Effector memory CD4-positive, alpha-beta T cell (primary cell): ENCODE results near the gene ISX.
"Not testable (repeated sequence)": the region's sequence is repeated elsewhere in the genome, so short reads cannot be mapped to it uniquely, and the experiment has no call there.

Experiments
- DNase-seq, 3 donors: peaks; one replicate each; pipeline ENCODE4 v3.0.0-alpha.2; 2020
- H3K27ac ChIP-seq: 2 replicates; pipeline ENCODE4 v1.7.0; 2013; ENCODE audit warnings: mild to moderate bottlenecking, low read length, moderate library complexity; ENCODE audit not compliant: insufficient read depth, poor library complexity, severe bottlenecking
- H3K27me3 ChIP-seq: replicated peaks from 2 replicates; pipeline ENCODE4 v1.7.0; 2013; ENCODE audit warnings: mild to moderate bottlenecking, low read length; ENCODE audit not compliant: insufficient read depth, control insufficient read depth, poor library complexity, severe bottlenecking
- H3K36me3 ChIP-seq: 2 replicates; pipeline ENCODE4 v1.7.0; 2013; ENCODE audit warnings: mild to moderate bottlenecking, low read length, moderate library complexity; ENCODE audit not compliant: control insufficient read depth, insufficient read depth
- H3K4me1 ChIP-seq: 2 replicates; pipeline ENCODE4 v1.7.0; 2013; ENCODE audit warnings: low read length, mild to moderate bottlenecking; ENCODE audit not compliant: control insufficient read depth, insufficient read depth, poor library complexity, severe bottlenecking
- H3K4me3 ChIP-seq: 2 replicates; pipeline ENCODE4 v1.7.0; 2013; ENCODE audit warnings: low read length, low read depth, mild to moderate bottlenecking; ENCODE audit not compliant: insufficient read depth, poor library complexity, severe bottlenecking
- H3K9me3 ChIP-seq: 2 replicates; pipeline ENCODE4 v1.7.0; 2013; ENCODE audit warnings: mild to moderate bottlenecking, low read length, moderate library complexity; ENCODE audit not compliant: control insufficient read depth
- total RNA-seq, 3 donors: gene quantifications; one replicate each; lab custom pipeline; 2026; lab: John Stamatoyannopoulos, UW

ISX gene
- total RNA-seq = 0 reads per million in 3 donors

DNA sequence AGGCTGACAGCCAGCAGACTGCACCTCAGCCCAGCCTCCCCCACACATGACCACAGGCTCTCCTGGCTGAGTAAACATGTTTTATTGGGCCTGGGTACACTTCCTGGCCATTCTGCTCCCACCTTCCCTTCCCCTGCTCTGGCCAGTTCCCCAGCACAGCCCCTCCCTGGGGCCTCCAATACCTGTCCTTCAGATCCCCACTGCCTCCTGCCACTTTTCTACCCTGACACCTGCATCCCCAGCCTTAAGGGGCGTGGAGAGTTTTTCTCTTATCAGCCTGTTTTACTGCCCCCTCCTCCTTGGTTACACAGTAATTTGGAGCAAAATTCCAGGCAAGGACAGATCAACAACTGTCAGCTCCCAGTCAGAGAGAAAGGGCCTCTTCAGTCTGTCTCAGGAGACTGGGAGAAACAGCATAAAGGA lies at the start of gene ISX:
ISX (plus strand) TSS at position 363 of the 423 bp plus-strand sequence. CDS start 930 bp downstream, outside the sequence.
- Histone ChIP-seq H3K27me3 (no peaks in the 10 kb centered on the region), H3K36me3 (no peaks in the 10 kb centered on the region), H3K4me3 (no peak within 1 kb of the TSS)

DNA sequence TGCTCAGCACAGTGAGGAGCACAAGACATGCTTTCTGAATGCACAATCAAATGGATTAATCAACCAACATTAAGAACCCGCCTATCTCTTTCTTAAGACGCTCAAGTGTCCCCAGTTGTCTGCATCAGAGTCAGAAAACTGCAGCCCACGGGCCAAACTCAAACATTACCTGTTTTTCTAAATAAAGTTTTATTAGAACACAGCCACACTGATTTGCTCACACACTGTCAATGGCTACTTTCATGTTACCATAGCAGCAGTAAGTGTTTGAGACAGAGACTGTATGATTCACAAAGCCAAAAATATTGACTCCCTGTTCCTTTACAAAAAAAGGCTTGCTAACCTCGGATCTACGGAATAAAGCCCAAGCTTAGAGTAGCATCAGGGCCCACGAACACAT lies 49.0 kb upstream of the ISX start:
- no peak overlapping the region for H3K27ac ChIP-seq
- no peaks in the 10 kb centered on the region for H3K9me3 ChIP-seq
- no peak for DNase-seq
- H3K4me1 ChIP-seq = no peaks in the 10 kb centered on the region
- H3K27me3 ChIP-seq = no peaks in the 10 kb centered on the region
- no peak overlapping the region for H3K4me3 ChIP-seq
- H3K36me3 ChIP-seq = no peaks in the 10 kb centered on the region

More for the DNA sequence above, at the start of gene ISX:
- DNase-seq = no peak
- H3K4me1 ChIP-seq = no peaks in the 10 kb centered on the region
- H3K27ac ChIP-seq = no peak within 1 kb of the TSS
- H3K9me3 ChIP-seq = no peaks in the 10 kb centered on the region

- no peaks in the 10 kb centered on the region for H3K36me3 ChIP-seq
- no peaks in the 10 kb centered on the region for H3K27me3 ChIP-seq
- no peak for DNase-seq
- H3K27ac ChIP-seq = no peak overlapping the region
- H3K4me1 ChIP-seq = no peaks in the 10 kb centered on the region
- H3K9me3 ChIP-seq = no peaks in the 10 kb centered on the region
- H3K4me3 ChIP-seq = no peak overlapping the region
Measured at GRCh38 chr22:35018995-35019394, 47.0 kb upstream of the ISX start.

- Histone ChIP-seq H3K9me3 (no peaks in the 10 kb centered on the region), H3K36me3 (no peaks in the 10 kb centered on the region), H3K4me3 (no peak overlapping the region), H3K4me1 (no peaks in the 10 kb centered on the region), H3K27ac (no peak overlapping the region), H3K27me3 (no peaks in the 10 kb centered on the region)
- no peak for DNase-seq
Measured at GRCh38 chr22:35020517-35020916, 45.4 kb upstream of the ISX start.

- Histone ChIP-seq H3K4me3 (no peak overlapping the region), H3K9me3 (no peaks in the 10 kb centered on the region), H3K36me3 (no peaks in the 10 kb centered on the region), H3K27me3 (no peaks in the 10 kb centered on the region), H3K27ac (no peak overlapping the region), H3K4me1 (no peaks in the 10 kb centered on the region)
- no peak for DNase-seq
Measured at GRCh38 chr22:35021161-35021560, 44.8 kb upstream of the ISX start.

DNA sequence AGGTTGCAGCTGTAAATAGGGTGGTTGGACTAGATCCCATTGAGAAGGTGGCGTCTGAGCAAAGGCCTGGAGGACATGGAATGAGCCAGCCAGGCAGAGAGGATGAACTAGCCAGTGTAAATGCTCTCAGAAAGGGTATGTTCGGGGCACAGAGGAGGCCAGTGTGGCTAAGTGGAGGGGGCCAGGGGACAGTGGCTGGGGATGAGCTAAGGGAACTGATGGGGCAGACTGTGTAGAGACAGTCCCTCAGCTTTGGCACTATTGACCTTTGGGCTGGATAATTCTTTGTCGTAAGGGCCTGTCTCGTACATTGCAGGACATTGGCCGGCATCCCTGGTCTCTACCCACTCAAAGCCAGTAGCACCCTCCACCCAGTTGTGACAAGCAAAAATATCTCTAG lies 43.7 kb upstream of the ISX start:
- Histone ChIP-seq H3K36me3 (no peaks in the 10 kb centered on the region), H3K9me3 (no peaks in the 10 kb centered on the region), H3K27ac (no peak overlapping the region), H3K4me1 (no peaks in the 10 kb centered on the region), H3K4me3 (no peak overlapping the region), H3K27me3 (no peaks in the 10 kb centered on the region)
- DNase-seq = no peak

GRCh38 chr22:35023692-35024363 lies 42.1 kb upstream of the ISX start:
- peak in 2 of 3 donors; percentile 1 to 3 for DNase-seq

GRCh38 chr22:35024364-35024692 lies 41.6 kb upstream of the ISX start:
- no peak for DNase-seq
- Histone ChIP-seq H3K9me3 (no peaks in the 10 kb centered on the region), H3K36me3 (no peaks in the 10 kb centered on the region), H3K4me3 (no peak overlapping the region), H3K4me1 (no peaks in the 10 kb centered on the region), H3K27me3 (no peaks in the 10 kb centered on the region), H3K27ac (no peak overlapping the region)

More at GRCh38 chr22:35023692-35024363, 42.1 kb upstream of the ISX start:
- Histone ChIP-seq H3K4me3 (no peak overlapping the region), H3K4me1 (no peaks in the 10 kb centered on the region), H3K27me3 (no peaks in the 10 kb centered on the region), H3K9me3 (no peaks in the 10 kb centered on the region), H3K36me3 (no peaks in the 10 kb centered on the region), H3K27ac (no peak overlapping the region)

- not testable (repeated sequence) for DNase-seq, H3K27ac ChIP-seq, H3K4me1 ChIP-seq, H3K4me3 ChIP-seq, H3K27me3 ChIP-seq, H3K9me3 ChIP-seq, H3K36me3 ChIP-seq
Measured at GRCh38 chr22:35030112-35030511, 35.8 kb upstream of the ISX start.

- no peak for DNase-seq
- Histone ChIP-seq H3K27me3 (no peaks in the 10 kb centered on the region), H3K27ac (no peak overlapping the region), H3K9me3 (no peaks in the 10 kb centered on the region), H3K4me1 (no peaks in the 10 kb centered on the region), H3K36me3 (no peaks in the 10 kb centered on the region), H3K4me3 (no peak overlapping the region)
Measured at GRCh38 chr22:35032571-35032970, 33.4 kb upstream of the ISX start.
